ENCODE data around the gene PLCH2.

PLCH2 gene

GRCh38 chr1:2501041-2501819, 25.1 kb downstream of the PLCH2 start:
- DNase-seq = peak; percentile 65

DNA sequence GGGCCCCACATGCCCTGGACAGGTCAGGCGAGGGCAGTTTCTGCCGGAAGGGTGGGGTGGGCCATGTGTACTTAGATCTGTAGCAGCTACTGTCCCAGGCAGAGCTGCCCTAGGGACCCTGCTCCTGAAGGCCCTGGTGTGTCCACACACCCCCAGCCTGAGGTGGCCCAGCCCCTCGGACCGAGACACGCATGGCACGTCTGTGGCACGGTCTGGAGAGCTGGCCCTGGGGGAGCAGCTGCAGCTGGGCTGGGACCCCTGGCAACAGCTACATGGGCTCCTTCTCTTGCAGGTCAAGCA, 25.7 kb downstream of the PLCH2 start:
- DNase-seq = no peak

DNA sequence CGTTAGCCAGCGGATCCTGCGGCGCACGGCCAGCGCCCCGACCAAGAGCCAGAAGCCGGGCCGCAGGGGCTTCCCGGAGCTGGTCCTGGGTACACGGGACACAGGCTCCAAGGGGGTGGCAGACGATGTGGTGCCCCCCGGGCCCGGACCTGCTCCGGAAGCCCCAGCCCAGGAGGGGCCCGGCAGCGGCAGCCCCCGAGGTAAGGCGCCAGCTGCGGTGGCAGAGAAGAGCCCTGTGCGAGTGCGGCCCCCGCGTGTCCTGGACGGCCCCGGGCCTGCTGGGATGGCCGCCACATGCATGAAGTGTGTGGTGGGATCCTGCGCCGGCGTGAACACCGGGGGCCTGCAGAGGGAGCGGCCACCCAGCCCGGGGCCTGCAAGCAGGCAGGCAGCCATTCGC, 26.1 kb downstream of the PLCH2 start:
- DNase-seq = no peak

DNA sequence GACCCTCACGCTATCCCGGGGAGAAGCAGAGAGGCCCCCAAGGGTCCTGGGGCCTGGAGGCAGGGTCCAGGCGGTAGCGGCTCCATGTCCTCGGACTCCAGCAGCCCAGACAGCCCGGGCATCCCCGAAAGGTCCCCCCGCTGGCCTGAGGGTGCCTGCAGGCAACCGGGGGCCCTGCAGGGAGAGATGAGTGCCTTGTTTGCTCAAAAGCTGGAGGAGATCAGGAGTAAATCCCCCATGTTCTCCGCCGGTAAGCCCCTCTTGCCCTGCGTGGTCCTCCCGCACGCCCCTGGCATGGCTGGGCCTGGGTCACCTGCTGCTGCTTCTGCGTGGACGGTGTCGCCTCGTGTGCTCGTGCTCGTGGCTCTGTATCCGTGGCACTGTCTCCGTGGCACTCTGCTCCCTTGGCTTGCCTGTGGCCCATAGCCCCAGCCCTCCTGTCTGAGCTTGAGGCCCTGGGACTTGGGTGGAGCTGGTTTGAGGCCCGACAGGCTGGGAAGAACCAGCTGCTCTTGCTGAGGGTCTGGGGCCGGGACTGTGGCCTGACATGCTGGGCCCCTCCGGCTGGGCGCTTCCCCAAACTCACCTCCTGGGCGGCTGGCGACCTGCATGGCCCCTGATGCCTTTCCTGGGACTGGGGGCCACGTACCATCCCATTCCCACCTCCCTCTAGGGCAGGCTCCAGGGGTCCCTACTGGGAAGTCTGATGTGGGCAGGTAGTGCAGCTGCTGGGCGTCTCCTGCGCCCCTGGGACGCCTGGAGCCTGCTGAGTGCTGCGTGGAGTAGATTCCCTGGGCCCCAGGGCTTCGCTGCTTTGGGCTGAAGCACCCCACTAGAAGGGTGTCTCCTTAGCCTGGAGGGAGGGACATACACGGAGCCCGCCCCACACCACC, 26.8 kb downstream of the PLCH2 start:
- no peak for DNase-seq

DNA sequence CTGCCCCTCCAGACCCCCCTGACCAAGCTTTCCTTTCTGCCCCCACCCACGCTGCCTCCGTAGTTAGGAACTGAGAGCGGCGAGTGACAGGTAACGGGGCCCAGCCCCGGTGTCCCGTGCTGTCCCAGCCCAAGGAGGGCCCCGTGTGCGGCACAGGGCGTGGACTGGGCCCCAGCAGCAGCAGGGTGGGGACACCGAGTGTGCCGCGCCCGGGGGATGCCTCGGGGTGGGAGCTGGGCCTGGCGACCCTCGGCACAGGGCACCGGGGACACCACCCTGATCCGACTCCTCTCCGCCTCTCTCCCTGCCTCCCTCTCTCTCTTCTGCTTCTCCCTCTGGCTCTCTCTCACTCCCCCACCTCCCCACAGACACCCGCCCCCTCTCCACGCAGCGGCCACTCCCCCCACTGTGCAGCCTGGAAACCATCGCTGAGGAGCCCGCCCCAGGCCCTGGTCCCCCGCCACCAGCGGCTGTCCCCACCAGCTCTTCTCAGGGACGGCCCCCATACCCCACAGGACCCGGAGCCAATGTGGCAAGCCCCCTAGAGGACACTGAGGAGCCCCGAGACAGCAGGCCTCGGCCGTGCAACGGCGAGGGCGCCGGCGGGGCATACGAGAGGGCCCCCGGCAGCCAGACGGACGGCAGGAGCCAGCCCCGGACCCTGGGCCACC, 27.6 kb downstream of the PLCH2 start:
- DNase-seq = no peak

- peak; percentile 52 for DNase-seq
Measured at GRCh38 chr1:2504225-2504948, 28.3 kb downstream of the PLCH2 start.

GRCh38 chr1:2504949-2505272, 28.8 kb downstream of the PLCH2 start:
- DNase-seq = no peak

DNA sequence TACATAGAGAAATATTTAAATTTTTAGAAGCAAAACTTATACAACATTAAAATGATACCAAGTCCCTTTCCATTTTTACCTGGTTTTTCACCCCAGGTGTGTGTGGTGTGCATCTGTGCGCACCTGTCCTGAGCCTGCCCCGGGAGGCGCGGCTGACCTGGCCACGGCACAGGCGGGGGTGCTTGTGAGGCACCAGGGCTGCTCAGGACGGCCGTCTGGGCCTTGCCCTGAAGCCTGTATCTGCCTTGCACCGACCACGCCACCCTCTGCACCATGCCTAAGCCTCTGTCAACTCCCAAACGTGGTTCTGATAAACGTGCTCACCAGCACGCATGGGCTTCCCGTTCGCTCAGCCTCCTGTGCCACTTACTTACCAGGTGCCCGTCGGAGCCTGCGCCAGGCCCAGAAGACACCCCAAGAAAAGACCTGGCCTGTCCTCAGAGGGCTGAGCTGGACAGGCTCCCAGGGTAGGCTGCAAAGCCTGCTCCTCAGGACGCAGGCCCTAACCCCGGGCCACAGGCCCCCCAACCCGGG, 29.4 kb downstream of the PLCH2 start:
- no peak for DNase-seq

- DNase-seq = no peak
Measured at GRCh38 chr1:2506007-2506860, 30.1 kb downstream of the PLCH2 start.

DNA sequence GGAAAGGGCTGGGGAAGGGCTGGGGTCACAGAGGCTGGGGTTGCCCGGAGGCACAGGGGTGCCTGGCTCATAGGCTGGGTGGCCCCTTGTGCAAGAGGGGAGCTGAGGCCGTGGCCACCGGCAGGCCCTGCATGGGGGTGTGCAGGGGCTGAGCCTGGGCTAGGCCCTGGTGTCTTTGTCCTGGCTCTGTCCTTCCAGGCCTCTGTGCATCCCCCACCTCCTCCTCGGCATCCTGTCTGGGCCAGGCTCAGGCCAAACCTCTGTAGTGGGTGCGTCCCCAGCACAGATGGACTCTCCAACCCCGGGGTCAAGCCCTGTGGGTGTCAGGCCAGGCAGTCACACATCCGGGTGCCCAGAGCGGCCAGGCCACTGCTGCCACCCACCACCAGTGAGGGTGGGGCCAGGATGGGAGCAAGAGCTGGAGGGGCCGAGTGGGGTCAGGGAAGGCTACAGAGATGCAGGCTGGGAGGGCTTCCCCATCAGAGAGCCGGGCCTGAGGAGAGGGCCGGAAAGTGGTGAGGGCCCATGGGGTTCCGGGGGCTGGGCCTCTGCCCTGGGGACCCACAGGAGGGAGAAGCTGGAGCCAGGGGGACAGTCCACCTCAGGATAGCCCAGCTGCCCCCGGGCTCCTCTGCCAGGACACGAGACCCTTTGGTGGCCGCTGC, 30.9 kb downstream of the PLCH2 start:
- DNase-seq = no peak

DNA sequence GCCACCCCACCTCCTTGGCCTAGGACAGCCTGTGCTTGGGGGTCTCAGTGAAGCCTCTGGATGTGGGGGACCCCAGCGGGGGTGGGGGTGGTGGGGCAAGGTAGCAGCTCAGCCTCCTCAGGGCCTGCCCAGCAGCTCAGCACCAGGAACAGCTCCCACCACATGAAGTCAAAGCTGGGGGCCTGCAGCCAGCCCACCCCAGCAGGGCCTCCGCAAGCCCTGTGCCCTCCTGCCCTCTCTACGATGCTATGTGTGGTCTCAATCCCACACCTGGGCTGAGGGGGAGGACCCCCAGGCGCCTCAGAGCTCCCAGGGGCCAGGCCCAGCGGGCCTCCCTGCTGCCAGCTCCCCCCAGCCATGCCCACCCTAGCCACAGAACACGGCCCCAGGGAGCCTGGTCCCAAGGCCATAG, 31.7 kb downstream of the PLCH2 start:
- DNase-seq = no peak

GRCh38 chr1:2508180-2508579, 32.1 kb downstream of the PLCH2 start:
- no peak for DNase-seq

- no peak for DNase-seq
Measured at GRCh38 chr1:2508751-2509150, 32.7 kb downstream of the PLCH2 start.

GRCh38 chr1:2509589-2509988, 33.5 kb downstream of the PLCH2 start:
- no peak for DNase-seq

DNA sequence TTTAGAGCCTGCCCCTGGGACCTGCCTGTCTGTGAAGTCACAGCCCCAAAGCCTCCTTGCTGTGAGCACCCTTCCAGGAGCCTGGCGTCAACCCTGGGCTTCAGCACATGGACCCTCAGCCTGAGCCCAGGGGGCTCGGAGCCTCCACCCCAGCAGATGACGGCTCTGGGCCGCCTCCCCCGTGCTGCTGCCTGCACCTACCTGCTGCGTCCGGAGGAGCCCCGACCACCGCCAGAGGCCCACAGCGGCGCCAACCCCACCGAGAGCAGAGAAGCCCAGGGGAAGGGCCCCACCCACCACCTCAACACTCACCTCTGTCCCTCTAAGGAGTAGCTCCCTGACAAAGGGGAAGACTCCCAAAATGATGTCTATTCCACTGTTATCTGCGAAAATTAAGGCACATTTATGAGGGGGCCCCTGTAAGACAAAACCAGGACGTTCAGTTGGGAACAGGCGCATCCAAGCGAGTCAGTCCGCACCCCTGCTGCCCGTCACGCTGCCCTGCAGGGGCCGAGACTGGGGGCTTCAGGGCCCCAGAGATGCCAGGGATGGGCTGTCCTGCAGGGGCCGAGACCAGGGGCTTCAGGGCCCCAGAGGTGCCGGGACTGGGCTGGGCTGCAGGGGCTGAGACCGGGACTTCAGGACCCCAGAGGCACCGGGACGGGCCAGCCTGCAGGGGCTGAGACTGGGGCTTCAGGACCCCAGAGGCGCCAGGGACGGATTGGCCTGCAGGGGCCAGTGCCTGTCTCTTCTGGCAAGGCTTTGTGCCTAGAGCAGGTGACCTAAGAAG, 34.5 kb downstream of the PLCH2 start:
- no peak for DNase-seq

- no peak for DNase-seq
Measured at GRCh38 chr1:2512862-2513421, 36.9 kb downstream of the PLCH2 start.

- DNase-seq = no peak
Measured at GRCh38 chr1:2513939-2514652, 38.0 kb downstream of the PLCH2 start.

DNA sequence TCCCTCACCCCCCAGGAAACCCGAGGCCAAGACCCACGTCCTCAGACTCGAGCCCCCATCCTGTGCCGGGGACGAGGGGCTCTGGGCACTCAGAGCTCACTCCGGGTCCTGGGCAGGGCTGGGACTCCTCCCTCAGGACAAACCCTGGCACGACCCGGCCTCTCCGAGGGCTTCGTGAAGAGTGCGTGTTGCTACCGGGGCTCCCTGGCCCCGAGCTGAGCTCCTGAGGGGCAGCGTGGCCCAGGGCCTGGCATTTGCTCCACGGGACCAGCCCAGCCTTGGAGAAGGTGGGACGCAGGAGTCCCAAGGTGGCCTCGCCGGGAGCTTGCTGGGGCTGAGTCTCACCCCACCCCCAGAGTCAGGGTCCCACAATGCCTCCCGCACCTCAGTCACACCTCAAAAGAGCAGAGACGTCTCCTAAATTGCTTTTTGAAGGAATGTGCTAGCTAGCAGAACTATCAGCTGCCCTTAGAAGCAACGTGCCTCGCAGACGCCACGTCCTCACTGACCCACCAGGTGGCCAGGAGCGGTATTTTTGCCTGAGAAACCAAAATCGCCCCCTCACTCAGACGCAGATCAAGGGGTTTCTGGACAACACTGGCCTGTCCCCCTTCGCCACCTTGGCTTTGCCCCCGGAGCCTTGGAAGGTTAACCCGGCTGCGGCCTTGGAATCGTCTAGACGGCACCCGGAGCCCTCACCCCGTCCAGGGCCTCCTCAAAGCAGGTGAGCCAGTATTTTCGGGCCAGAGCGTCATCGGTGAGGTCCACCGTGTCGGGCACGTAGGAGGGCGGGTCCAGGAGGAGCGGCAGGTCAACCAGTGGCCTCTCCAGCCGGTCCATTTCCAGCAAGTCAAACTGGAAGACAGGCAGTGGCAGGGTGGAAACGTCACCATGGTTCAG, 39.0 kb downstream of the PLCH2 start:
- DNase-seq = no peak

- DNase-seq = no peak
Measured at GRCh38 chr1:2515763-2516080, 39.6 kb downstream of the PLCH2 start.

Measured in femur (tissue), 1 donor.